EH (cell line): ENCODE measurements around the gene TACC3.

Experiments
- DNase-seq: peaks from one replicate; pipeline ENCODE4 v3.0.0-alpha.2; 2015; ENCODE audit warnings: low read depth

TACC3 gene

DNA sequence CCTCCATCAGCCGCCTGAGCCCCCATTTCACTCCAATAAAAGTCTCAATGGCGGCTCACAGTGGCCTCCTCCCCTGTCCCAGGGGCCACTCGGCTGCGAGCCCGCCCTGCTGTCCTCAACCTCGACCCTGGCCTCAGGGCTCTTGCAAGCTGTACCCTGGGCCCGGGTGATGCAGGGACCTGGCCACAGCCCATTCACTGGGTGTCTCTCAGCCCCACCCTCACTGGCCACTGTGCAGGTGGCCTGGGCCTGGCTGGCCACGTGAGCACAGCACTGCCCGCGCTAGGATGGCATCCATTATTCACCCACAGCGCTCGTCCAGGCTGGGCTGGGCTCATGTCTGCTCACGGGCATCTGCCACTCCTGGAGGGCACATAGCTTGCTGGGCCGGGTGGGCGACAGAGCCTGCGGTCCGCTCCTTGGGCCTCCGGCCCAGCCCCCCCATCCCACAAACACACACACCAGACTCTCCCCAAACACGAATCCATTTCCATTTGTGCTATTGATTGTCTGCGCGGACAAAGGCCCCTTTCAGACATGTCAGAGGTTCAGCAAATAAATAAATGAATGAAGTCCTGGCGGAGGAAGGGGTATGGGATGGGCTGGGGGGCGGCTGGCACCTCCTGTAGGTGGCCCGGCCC lies 55.3 kb downstream of the TACC3 start:
- DNase-seq, result no peak

DNA sequence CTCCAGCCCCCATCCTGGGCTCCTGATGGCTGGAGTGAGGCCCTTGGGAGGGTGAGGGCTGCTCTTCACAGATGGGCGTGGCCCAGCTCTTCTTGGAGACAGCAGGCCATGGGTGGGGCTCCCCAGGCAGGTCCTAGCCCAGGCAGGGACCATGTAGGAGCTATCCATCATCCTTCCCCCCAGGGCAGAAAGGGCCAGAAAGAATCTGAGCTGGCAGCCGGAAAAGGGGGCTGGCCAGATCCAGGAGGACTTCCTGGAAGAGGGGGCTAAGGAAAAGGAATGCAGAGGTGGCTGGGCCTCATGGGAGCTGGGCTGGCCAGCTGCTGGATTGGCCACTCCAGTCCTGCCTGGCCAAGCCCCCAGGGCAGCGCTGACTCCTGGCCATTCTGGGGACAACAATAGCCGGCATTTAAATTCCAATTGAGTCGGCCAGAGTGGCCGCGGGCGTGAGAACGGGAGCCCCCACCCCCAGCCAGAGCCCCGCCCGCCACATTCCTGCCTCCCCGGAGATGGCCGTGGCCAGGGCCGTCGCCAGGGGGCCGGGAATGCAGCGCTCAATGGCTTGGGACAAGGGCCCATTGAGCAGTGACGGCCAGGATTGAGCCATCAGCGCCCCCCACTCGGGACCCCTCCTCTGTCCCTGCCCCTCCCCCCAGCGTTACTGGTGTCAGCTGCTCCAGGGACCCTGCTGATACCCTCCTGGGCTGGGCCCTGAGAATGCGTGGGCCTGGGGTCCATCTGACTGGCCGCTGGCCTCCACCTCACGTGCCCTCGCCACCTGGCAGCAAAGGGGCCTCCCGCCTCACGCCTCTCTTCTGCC lies 56.7 kb downstream of the TACC3 start:
- peak; percentile 88 for DNase-seq

DNA sequence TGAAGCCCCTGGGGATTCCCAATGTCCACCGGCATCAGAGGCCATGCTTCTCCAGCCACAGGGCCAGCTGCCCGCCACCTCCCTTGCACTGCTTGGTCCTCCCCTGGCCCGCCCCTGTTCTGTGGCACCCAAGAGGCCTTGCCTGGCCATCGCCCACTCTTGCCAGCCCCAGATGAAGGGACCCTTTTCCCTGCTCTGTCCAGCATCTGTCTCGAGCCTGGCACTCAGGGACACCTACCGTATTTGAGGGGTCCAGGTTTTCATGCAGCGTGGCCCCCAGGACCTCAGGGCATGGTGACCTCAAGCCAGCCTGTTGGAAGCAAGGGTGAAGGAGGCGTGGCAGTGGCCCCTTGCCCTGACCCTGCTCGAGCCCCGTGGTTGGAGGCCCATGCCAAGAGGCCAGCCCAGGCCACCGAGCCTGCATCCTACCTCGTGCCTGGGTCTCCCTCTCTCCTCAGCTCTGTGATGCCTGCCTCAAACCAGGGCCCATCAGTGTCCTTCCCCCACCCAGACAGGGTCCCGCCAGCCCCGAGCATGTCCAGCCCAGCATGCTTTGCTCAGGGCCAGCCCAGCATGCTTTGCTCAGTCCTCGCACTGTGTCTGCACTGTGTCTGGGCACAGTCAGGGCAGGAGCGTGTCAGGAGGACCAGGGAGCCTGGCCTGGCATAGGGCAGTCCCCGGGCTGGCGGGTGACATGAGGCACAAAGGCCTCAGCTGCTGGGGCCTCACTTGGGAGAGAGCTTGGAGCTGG lies 57.5 kb downstream of the TACC3 start:
- DNase-seq, result no peak

DNA sequence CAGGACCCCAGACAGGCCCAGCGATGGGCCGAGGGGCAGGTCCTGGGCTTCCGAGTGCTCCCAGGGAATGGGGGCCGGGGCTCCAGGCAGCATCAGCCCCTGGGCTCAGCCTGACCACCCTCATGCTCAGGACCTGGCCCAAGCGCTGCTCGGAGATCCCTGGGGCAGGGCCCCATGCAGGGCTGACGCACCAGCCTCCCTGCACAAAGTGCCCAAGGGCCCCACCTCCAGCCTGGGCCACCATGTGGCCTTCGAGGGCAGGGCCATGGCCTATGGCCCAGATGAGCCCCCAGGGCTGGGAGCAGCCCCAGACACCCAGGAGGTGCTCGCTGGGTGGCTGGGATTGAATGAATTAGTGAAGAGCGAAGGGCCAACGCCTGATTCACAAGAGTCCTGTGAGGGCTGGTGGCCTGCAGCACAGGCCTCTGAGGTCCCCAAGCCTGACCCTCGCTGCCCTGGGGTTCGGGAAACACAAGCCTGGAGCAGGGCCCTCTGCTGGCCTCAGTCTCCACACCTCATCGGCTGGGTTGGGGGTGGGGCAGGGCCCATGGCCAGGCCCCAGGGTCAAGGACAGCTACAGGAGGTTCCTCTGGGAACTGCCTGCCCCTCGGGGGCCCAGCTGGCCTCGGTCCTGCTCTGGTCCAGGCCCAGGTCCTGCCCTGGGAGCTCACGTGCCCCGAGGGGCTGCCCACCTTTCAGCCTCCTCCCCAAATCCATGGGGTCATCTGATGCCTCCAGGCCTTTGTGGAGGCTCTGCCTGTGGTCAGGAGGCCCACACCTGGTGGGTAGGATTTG lies 58.5 kb downstream of the TACC3 start:
- DNase-seq, result no peak

DNA sequence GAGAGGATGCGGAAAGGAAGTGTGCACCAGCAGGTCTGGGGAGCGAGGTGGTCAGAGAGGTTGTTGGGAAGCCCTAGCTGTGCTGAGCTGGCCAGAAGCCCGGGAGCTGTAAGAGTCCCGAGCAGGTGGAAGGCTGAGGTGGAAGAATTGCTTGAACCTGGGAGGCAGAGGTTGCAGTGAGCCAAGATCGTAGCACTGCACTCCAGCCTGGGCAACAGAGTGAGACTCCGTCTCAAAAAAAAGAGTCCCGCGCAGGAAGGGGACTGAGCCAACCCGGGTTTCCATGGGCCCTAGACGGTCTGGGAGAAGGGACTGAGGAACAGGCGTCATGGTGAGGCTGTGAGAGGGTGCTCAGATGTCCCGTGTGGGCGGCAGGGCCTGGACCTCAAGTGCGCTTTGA lies 59.1 kb downstream of the TACC3 start:
- no peak for DNase-seq

DNA sequence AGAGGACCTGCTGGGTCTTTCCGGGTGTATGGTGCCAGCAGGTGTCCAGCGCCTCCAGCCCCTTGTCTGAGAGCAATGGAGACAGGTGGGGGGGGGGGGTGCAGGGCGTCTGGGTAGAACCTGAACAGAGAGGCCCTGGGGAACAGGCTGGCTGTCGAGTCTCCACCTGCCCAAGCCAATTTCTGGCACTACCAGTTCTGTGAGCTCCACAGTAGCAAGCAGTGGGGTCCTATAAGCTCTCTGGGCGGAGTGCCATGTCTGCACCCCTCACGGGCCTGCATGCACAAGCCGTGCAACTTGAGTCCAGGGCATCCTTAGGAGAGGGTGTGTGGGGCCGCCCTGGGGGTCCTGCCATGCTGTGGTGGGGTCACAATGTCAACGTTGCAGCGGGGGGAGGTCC lies 61.7 kb downstream of the TACC3 start:
- no peak for DNase-seq

DNA sequence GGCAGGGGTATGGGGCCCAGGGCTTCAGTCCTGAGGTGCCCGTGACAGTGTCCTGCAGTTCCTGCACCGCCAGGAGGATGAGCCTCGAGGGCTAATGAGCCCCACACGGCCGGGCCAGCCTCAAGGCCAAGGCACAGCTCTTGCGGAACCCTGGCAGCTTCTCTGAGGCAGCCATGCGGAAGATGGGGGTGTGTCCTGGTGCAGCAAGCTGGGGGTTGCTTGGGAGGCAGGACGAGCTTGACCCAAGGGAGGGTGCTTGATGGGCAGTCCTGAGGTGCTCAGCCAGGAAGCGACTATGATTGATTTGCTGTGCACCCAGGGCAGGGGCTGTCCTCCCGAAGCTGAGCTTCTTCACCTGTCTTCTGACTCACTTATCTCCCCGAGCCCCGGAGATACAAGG lies 62.6 kb downstream of the TACC3 start:
- no peak for DNase-seq

DNA sequence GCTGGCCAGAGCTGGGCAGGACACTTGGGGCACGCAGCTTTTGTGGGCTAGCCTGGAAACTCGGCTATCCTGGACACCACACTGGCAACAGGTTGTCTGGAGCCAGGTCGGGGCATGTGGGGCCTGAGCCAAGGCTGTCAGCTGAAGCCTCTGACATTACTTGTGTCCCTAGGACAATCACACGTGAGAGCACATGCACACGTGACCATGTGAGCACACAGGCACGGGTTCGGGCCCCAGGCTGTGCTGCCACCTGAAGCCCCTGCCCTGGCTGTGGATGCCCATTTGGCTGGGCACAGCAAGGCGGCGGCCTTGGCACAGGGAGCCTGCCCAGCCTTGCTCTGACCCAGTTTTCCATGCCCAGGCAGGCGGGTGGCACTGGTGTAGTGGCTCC lies 63.1 kb downstream of the TACC3 start:
- DNase-seq, result no peak

DNA sequence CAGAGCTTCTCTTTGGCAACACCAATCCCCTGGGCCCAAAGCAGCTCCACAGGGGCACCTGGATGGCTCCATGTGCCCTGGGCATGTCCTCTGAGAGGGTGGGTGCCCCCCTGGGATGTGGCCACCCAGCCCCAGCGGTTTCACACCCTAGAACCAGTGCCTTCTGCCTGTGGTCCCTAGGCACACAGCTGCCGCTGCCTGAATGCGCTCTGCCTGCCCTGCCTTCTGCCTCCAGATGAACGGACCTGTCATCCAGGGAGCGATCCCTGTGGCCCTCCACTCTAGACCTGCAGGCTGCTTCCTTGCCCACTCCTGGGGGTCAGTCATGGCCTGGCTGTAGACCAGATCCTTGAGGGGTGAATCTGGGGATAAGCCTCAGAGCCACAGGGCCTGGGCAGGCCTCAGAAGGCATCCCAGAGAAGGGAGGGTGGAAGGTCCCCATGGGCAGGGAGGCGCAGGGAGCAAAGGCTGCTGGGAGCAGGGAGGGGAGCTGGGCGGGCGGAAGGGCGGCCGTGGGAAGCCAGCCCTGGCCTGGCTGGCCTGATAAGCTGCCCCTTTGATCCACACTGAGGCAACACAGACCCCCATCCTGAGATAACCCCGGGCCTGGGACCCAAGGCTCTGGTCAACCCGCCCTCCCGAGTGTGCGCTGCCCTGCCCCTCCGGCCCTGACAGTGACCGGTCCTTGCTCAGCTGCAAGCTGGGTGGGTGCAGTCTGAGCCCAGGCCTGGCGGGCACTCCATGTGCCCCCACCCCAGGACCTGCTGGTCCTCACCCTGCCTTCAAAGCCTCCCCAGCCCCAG lies 63.7 kb downstream of the TACC3 start:
- DNase-seq, result no peak

DNA sequence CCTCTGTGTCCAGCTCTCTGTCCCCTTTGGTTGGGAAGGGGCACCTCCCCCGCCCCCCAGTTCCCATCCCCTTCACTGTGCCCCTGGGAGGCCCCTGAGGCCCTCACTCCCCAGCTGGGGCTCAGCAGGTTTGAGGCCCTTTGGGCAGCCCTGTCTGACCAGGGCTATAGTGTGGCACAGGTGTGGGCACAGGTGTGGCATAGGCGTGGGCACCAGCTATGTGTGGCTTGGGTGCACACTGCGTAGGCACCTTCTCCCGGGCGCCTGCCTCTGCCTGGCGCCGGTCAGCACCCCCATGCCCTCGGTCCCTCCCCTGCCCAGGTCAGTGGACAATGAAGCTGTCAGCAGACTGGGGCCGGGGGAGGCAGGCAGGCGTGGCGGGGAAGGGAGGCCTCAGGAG lies 64.3 kb downstream of the TACC3 start:
- no peak for DNase-seq

DNA sequence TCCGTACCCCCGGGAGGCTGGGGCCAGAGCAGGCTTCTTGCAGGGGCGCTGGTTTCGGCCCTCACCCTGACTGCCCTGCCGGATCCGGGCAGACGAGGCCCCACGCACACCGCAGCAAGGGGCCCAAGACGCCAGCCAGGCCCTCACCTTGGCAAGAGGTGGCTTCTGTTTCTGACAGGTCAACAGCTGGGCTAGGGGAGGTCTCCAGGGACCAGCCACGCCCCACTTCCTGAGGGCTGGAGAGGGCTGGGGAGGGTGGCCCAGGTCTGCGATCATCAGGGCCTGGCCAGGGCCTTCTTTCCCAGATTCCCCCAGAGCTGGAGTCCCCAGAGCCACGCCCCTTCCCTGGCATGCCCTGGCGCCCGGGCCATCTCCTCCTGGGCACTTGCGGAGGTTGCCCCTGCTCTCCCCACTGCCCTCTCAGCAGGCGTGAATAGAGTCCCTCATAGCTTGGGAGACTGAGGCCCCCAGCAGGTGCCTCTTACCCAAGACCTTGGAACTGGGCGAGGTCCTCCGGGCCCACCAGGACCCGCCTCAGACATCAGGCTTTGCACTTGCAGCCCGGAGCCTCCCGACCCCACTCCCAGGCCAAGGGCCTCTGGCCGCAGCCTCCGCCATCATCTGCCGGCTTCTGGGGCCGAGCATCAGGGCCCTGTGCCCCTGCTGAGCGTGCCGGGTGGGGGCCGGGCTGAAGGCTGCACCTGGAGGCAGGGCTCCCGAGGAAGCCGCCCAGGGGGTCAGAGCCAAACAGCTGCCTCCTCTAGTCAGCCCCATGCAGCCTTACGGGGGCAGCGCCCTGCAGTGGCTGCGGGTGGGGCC lies 65.4 kb downstream of the TACC3 start:
- DNase-seq, result no peak

DNA sequence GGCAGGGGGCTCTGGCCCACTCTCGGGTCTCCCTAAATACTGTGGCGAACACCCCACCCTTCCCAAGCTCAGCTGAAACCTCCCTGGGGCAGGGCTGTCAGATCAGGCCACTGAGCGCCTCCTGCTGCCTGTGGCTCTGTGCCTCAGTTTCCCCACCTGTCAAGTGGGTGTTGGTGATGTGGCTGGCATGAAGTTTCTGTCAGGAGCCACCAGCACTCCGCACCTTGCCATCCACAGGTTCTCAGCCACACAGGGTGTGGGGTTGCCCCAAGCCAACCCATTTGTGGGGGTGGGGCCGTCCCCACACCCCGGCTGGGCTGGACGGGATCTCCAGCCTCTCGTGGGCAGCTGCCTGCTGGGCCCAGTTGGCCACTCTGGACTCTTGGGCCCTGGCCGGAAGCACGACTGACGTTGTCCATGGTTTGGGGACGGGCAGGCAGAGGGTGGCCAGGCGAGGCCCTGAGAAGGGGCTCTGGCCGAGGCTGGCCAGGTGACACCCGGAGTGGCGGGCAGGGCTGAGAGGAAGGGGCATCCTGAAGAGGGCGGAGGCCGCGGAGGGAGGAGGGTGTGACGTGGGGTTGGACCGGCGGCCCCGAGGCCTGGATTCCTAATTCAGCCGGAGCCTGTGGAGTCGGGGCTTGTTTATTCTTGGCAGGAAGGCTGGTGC lies 66.2 kb downstream of the TACC3 start:
- no peak for DNase-seq

DNA sequence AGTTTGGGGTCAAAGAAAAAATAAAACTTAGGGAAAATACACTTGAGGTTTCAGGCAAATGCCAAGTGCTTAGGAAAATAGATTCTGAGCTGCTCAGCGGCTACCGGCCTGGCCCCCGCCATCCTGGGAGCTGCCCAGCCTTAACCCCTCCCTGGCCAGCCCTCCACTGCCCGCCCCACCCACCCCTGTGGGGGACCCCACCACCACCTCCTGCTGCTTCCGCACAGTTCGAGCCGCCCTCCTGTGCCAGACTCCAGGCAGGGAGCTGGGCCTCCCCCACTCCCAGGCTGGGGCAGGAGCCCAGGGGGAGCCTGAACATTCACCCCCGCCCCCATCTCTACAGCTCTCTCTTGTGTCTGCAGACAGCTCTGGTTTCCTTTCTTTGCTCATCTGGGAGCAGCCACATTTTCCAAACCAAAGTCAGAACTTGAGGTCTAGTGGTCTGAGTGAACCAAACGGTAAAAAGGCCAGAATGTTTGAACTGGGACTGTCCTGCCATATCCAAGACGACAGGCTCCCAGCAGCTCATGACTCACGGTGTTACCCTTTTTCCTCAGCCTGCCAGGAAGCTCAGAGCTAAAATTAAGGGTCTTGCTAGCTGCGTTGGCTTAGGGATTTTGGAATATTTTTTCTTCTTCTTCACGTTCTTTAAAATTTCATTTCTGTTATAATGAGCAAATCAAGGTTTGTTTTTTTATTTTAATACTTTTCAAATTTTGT lies 67.1 kb downstream of the TACC3 start:
- DNase-seq, result no peak

DNA sequence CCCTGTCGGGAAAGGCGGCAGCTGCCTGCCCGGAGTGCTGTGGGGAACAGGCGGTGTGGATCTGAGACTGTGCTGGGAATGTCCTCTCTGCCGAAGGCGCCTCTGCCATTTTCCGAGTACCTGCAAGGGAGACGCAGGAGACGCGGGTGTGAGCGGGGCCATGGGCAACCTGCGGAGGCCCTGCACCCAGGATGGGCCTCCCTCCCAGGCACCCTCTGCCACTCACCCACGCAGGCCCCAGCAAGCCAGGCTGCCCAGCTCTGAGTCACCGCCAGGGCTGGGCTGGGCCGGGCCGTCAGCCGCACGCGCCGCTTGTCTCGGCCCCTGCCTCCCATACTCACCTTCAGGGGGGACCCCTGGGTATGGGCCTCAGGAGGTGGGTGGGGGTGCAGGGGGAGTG lies 68.2 kb downstream of the TACC3 start:
- DNase-seq, result no peak

DNA sequence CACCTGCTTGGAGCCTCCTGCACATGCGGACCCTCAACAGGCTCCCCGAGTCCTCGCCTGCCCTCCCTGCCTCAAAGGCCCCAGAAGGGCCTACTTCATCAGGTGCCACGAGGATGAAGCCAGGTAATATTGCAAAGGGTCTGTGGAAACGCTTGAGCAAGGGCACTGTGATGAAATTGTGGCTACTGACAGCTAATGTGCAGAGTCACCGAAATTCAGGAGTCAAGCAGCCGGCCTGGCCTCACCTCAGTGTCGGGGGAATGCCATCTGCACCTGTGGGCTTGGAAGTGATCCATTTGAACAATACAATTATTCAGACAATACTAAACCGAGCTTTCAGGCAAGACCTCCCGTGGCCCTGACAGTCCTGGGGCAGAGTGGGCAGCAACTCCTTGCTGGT lies 68.7 kb downstream of the TACC3 start:
- DNase-seq, result no peak

DNA sequence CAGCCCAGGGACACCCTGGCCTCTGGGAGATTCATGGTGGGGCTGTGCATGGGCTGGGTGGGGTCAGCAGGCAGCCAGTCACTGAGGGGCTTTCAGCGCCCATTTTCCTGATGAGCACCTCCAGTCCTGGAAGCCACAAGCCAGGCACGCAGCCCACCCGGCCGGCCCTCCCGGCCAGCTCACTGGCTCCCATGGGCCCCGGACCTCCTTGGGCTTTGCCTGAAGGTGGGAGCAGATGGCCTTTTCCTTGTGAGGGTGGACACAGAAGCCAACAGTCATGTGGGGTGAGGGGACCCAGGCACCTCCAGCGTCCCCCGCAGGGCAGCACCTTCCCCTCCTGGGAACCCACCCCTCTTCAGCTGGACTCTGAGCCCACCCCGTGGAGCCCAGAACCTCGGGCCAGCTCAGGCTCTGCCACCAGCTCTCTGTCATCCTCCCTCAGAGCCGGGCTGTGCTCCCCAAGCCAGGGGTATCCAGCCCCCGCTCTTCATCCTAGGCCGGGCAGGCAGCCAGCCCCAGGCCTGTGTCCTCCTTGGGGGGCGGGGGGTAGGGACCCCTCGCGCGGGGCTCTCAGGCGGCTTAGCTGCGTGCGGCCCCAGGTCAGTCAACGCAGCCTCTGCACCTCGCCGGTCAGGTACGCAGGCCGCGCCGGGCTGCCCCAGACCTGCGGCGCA lies 71.0 kb downstream of the TACC3 start:
- DNase-seq, result no peak

DNA sequence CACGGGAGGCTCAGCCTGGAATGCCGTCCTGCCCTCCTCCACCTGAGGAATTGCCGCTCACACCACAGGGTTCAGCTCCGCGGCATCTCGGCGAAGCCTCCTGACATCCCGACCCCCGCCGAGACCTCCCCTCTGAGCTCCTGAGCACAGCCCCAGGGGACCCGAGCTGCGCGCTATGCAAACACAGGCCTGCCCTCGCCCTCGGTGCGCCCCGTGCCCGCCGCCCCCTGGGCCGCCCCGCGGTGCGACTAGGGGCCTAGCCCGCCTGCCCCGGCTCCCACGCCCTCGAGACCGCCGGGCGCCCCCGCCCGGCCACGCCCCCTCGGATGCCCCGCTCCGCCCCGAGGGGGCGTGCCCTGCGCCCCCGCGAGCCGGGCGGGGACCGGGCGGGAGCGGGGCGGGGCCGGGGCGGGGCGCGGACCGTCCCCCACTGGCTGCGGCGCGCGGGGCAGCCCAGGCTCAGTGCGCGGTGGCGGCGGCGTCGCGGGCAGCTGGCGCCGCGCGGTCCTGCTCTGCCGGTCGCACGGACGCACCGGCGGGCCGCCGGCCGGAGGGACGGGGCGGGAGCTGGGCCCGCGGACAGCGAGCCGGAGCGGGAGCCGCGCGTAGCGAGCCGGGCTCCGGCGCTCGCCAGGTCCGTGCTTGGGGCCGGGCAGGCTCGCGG lies 71.6 kb downstream of the TACC3 start, which contains the start of gene FGFR3:
Gene FGFR3, plus strand, starts transcription at position 462 of the 664 bp plus-strand sequence. CDS start 642 bp downstream, outside the sequence.
- DNase-seq, result peak; percentile 54

DNA sequence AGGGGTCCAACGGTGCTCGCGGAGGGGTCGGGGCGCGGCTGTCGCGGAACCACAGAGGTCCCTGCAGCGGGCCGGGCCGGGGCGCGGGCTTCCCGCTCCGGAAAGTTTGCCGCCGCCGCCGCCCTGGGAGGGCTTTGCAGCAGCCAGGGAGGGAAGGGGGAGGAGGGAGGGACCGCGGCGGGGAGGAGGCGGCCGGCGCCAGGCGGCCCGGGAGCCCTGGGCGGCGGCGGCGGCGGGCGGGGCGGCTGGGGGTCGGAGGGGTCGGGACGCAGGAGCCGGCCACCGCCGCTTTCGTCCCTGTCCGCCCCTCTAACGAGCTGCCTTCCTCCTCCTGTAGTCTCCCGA lies 72.1 kb downstream of the TACC3 start:
- peak; percentile 46 for DNase-seq
